ENCODE measurements around the gene RECQL5.

Gene RECQL5

DNA sequence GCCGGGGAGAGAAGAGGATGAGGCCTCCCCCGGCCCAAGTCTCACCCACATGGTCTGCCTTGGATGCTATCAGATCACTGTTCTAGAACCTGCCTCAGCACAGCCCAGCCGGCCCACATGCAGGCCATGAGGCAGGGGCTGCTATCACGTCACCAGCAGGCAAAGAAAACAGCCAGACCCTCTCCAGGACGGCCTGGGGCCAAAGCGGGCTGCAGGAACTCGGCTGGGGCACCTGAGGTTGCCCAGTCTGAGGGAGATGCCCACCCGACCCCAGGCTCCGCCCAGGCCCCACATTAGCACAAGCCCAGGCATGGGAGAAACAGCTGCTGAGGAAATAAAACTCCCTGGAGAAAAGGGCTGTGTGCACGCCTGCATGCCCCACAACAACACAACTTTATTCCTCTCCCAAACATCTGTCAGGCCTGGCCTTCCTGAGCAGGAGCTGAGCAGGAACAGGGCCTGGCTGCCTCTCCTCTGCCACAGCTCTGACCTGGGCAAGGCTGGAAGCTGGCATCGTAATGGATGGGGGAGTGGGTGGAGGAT, 40.4 kb downstream of the RECQL5 start:
- Histone ChIP-seq H3K9me3 (ENCODE audit: control insufficient read depth, low read length) (no peaks in the 10 kb centered on the region), H3K4me1 (ENCODE audit: control insufficient read depth, insufficient read depth, low read length, poor library complexity, severe bottlenecking) (peaks cover 5% of the 10 kb centered on the region), H3K36me3 (ENCODE audit: control insufficient read depth, insufficient read depth, low read length) (peaks cover 10% of the 10 kb centered on the region), H3K4me3 (ENCODE audit: extremely low read depth, insufficient read depth, low read length, poor library complexity, severe bottlenecking) (no peak overlapping the region), H3K27ac (ENCODE audit: low read depth, low read length, severe bottlenecking) (no peak overlapping the region)
- whole genome bisulfite sequencing, 2 experiments (ENCODE audit: insufficient coverage in 2 of 2) = 88 to 95% methylated on average over 8 to 10 of the region's 11 CpGs

- H3K4me3 ChIP-seq (ENCODE audit: extremely low read depth, insufficient read depth, low read length, poor library complexity, severe bottlenecking) = no peak overlapping the region
- no peak overlapping the region for H3K27ac ChIP-seq (ENCODE audit: low read depth, low read length, severe bottlenecking)
- peaks cover 5% of the 10 kb centered on the region for H3K4me1 ChIP-seq (ENCODE audit: control insufficient read depth, insufficient read depth, low read length, poor library complexity, severe bottlenecking)
- WGBS, 2 experiments (ENCODE audit: insufficient coverage in 2 of 2) = 86 to 89% methylated on average over 12 to 14 of the region's 15 CpGs
- no peaks in the 10 kb centered on the region for H3K9me3 ChIP-seq (ENCODE audit: control insufficient read depth, low read length)
- H3K36me3 ChIP-seq (ENCODE audit: control insufficient read depth, insufficient read depth, low read length) = peaks cover 9% of the 10 kb centered on the region
These were observed 41.0 kb downstream of the RECQL5 start for GRCh38 chr17:75625813-75626486.

DNA sequence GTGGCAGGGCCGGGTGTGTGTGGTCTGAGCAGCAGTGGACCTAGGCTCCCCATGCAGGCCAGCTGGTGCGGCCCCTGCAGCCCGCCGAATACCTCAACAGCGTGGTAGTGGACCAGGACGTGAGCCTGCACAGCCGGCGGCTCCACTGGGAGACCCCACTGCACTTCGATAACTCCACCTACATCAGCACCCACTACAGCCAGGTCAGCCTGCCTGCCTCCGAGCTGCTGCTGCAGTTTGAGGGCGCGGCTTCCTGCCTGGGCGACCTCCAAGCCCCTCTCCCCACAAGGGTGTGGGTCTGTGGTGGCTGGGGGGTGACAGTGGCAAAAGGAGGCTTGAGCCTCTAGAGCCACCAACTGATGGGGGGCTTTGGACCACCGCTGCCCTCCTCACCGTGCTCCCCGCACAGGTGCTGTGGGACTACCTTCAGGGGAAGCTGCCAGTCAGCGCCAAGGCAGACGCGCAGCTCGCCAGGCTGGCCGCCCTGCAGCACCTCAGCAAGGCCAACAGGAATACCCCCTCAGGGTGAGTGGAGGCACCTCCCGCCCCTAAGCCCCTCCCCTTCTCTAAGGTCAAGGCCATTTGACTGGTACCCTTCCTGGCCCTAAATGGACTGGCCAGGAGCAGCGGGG, 42.1 kb downstream of the RECQL5 start:
- Histone ChIP-seq H3K9me3 (ENCODE audit: control insufficient read depth, low read length) (no peaks in the 10 kb centered on the region), H3K36me3 (ENCODE audit: control insufficient read depth, insufficient read depth, low read length) (peaks cover 7% of the 10 kb centered on the region), H3K27ac (ENCODE audit: low read depth, low read length, severe bottlenecking) (no peak overlapping the region), H3K4me3 (ENCODE audit: extremely low read depth, insufficient read depth, low read length, poor library complexity, severe bottlenecking) (no peak overlapping the region), H3K4me1 (ENCODE audit: control insufficient read depth, insufficient read depth, low read length, poor library complexity, severe bottlenecking) (peaks cover 5% of the 10 kb centered on the region)
- WGBS, 2 experiments (ENCODE audit: insufficient coverage in 2 of 2) = 87 to 98% methylated on average over 6 to 11 of the region's 23 CpGs

GRCh38 chr17:75624021-75624420, 42.9 kb downstream of the RECQL5 start:
- Histone ChIP-seq H3K4me1 (ENCODE audit: control insufficient read depth, insufficient read depth, low read length, poor library complexity, severe bottlenecking) (peaks cover 5% of the 10 kb centered on the region), H3K36me3 (ENCODE audit: control insufficient read depth, insufficient read depth, low read length) (peaks cover 7% of the 10 kb centered on the region), H3K27ac (ENCODE audit: low read depth, low read length, severe bottlenecking) (no peak overlapping the region), H3K4me3 (ENCODE audit: extremely low read depth, insufficient read depth, low read length, poor library complexity, severe bottlenecking) (no peak overlapping the region), H3K9me3 (ENCODE audit: control insufficient read depth, low read length) (no peaks in the 10 kb centered on the region)
- WGBS, 2 experiments (ENCODE audit: insufficient coverage in 2 of 2) = 95 to 99% methylated on average over 11 of the region's 12 CpGs

DNA sequence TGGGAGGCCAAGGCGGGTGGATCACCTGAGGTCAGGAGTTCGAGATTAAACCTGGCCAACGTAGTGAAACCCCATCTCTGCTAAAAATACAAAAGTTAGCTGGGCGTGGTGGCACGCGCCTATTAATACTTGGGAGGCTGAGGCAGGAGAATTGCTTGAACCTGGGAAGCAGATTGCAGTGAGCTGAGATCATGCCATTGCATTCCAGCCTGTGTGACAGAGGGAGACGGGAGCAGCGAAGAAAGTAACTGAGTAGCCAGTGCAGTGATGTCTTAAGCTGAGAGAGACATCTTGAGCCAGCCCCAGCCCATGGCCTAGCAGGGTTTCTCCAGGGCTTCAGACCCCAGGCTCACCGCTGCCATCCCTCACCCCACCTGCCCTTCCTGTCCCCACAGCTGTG, 43.6 kb downstream of the RECQL5 start:
- peaks cover 7% of the 10 kb centered on the region for H3K36me3 ChIP-seq (ENCODE audit: control insufficient read depth, insufficient read depth, low read length)
- WGBS, 2 experiments (ENCODE audit: insufficient coverage in 2 of 2) = 88 to 92% methylated on average over 7 to 9 of the region's 9 CpGs
- no peak overlapping the region for H3K27ac ChIP-seq (ENCODE audit: low read depth, low read length, severe bottlenecking)
- peaks cover 5% of the 10 kb centered on the region for H3K4me1 ChIP-seq (ENCODE audit: control insufficient read depth, insufficient read depth, low read length, poor library complexity, severe bottlenecking)
- H3K9me3 ChIP-seq (ENCODE audit: control insufficient read depth, low read length) = no peaks in the 10 kb centered on the region
- no peak overlapping the region for H3K4me3 ChIP-seq (ENCODE audit: extremely low read depth, insufficient read depth, low read length, poor library complexity, severe bottlenecking)

DNA sequence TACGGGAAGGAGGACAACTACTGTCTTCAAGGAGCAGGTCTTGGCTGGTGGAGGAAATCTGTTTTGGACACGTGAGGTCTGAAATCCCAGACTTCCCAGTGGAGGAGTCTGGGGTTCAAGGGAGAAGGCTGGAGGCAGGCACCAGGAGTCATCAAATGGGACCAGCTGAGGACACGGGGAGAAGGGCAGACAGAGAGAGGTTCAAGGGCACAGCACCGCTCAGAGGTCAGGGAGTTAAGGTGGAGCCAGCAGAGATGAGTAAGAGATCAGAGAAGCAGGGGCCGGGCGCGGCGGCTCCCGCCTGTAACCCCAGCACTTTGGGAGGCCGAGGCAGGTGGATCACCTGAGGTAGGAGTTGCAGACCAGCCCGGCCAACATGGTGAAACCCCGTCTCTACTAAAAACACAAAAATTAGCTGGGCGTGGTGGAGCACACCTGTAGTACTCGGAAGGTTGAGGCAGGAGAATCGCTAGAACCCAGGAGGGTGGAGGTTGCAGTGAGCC, 44.1 kb downstream of the RECQL5 start:
- Histone ChIP-seq H3K27ac (ENCODE audit: low read depth, low read length, severe bottlenecking) (no peak overlapping the region), H3K9me3 (ENCODE audit: control insufficient read depth, low read length) (no peaks in the 10 kb centered on the region), H3K4me1 (ENCODE audit: control insufficient read depth, insufficient read depth, low read length, poor library complexity, severe bottlenecking) (peaks cover 5% of the 10 kb centered on the region), H3K36me3 (ENCODE audit: control insufficient read depth, insufficient read depth, low read length) (peaks cover 3% of the 10 kb centered on the region), H3K4me3 (ENCODE audit: extremely low read depth, insufficient read depth, low read length, poor library complexity, severe bottlenecking) (no peak overlapping the region)
- 86 to 87% methylated on average over 9 to 15 of the region's 15 CpGs for WGBS, 2 experiments (ENCODE audit: insufficient coverage in 2 of 2)

DNA sequence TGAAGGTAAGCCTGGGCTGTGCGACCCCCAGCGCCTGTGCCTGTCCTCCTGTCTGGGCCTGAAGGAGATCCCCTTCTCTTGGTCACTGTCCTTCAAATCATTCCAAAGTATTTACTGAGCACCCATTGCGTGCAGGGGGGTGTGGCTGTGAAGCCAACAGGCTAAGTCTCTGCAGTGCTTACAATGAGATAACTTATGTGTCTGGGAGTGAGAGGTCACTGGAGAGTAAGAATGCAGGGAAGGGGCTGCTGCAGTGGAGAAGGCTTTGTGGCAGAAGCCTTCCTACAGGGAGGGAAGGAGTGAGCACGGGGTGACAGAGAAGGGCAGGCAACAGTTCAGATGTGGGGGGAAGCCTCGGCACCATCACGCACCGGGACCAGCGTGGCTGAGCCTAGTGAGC, 44.9 kb downstream of the RECQL5 start:
- peaks cover 5% of the 10 kb centered on the region for H3K4me1 ChIP-seq (ENCODE audit: control insufficient read depth, insufficient read depth, low read length, poor library complexity, severe bottlenecking)
- H3K9me3 ChIP-seq (ENCODE audit: control insufficient read depth, low read length) = no peaks in the 10 kb centered on the region
- H3K27ac ChIP-seq (ENCODE audit: low read depth, low read length, severe bottlenecking) = no peak overlapping the region
- 79 to 89% methylated on average over 6 to 7 of the region's 8 CpGs for WGBS, 2 experiments (ENCODE audit: insufficient coverage in 2 of 2)
- no peak overlapping the region for H3K4me3 ChIP-seq (ENCODE audit: extremely low read depth, insufficient read depth, low read length, poor library complexity, severe bottlenecking)
- H3K36me3 ChIP-seq (ENCODE audit: control insufficient read depth, insufficient read depth, low read length) = peaks cover under 1% of the 10 kb centered on the region

DNA sequence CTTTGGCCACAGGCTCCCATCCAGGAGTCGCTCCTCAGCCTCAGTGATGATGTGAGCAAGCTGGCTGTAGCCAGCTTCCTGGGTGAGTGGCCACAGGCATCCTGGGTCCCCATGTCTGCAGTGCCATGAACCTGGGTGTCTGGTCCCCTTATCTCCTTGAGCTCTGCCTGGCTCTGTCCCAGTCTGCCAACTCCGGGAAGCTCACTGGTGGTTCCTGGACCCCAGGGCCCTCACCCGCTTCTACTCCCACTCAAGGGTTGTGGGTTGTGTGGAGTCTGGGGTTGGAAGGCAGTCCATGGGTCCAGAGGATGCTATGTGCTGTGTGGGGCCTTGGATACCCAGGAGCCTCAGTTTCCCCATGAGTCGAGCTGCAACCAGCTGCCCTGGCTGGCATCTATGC, 45.5 kb downstream of the RECQL5 start:
- 84 to 100% methylated on average over 1 to 2 of the region's 4 CpGs for WGBS, 2 experiments (ENCODE audit: insufficient coverage in 2 of 2)
- no peak overlapping the region for H3K4me3 ChIP-seq (ENCODE audit: extremely low read depth, insufficient read depth, low read length, poor library complexity, severe bottlenecking)

GRCh38 chr17:75619506-75620431, 47.2 kb downstream of the RECQL5 start:
- Histone ChIP-seq H3K9me3 (ENCODE audit: control insufficient read depth, low read length) (no peaks in the 10 kb centered on the region), H3K27ac (ENCODE audit: low read depth, low read length, severe bottlenecking) (no peak overlapping the region), H3K36me3 (ENCODE audit: control insufficient read depth, insufficient read depth, low read length) (no peaks in the 10 kb centered on the region), H3K4me1 (ENCODE audit: control insufficient read depth, insufficient read depth, low read length, poor library complexity, severe bottlenecking) (peaks cover 2% of the 10 kb centered on the region), H3K4me3 (ENCODE audit: extremely low read depth, insufficient read depth, low read length, poor library complexity, severe bottlenecking) (no peak overlapping the region)
- 78 to 82% methylated on average over 30 to 36 of the region's 36 CpGs for WGBS, 2 experiments (ENCODE audit: insufficient coverage in 2 of 2)

More for the DNA sequence above, 45.5 kb downstream of the RECQL5 start:
- no peaks in the 10 kb centered on the region for H3K36me3 ChIP-seq (ENCODE audit: control insufficient read depth, insufficient read depth, low read length)
- no peaks in the 10 kb centered on the region for H3K9me3 ChIP-seq (ENCODE audit: control insufficient read depth, low read length)
- H3K27ac ChIP-seq (ENCODE audit: low read depth, low read length, severe bottlenecking) = no peak overlapping the region
- peaks cover 5% of the 10 kb centered on the region for H3K4me1 ChIP-seq (ENCODE audit: control insufficient read depth, insufficient read depth, low read length, poor library complexity, severe bottlenecking)

DNA sequence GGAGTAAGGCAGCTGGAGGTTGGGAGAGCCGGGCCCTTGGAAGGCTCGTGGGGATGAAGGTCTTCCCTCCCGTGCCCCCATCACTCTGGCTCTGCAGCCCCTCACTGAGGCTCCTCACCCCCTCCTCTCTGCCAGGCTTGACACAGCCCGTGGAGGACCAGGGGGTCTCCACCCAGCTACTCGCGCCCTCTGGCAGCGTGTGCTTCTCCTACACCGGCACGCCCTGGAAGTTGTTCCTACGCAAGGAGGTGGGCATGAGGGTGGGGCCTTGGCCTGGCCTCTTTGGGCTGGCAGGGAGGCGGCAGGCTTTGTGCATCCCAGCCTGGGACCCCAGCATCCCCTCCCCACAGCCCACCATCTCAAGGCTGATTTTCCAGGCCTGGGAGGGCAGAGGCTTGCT, 49.3 kb downstream of the RECQL5 start:
- 83 to 89% methylated on average over 7 to 8 of the region's 11 CpGs for WGBS, 2 experiments (ENCODE audit: insufficient coverage in 2 of 2)
- Histone ChIP-seq H3K36me3 (ENCODE audit: control insufficient read depth, insufficient read depth, low read length) (no peaks in the 10 kb centered on the region), H3K27ac (ENCODE audit: low read depth, low read length, severe bottlenecking) (no peak overlapping the region), H3K4me3 (ENCODE audit: extremely low read depth, insufficient read depth, low read length, poor library complexity, severe bottlenecking) (no peak overlapping the region), H3K9me3 (ENCODE audit: control insufficient read depth, low read length) (no peaks in the 10 kb centered on the region), H3K4me1 (ENCODE audit: control insufficient read depth, insufficient read depth, low read length, poor library complexity, severe bottlenecking) (no peaks in the 10 kb centered on the region)
